PC-9 (cell line): Measurements from ENCODE around the gene SGPP1.
"Not testable (repeated sequence)": the region's sequence is repeated elsewhere in the genome, so short reads cannot be mapped to it uniquely, and the experiment has no call there.

Experiments used
- EZH2 ChIP-seq: fragments of 200-600 bp; sonication (generic); IDR thresholded peaks from 2 replicates; pipeline ENCODE4 v1.8.0; 2017; ENCODE audit warnings: antibody characterized with exemption, low read depth
- TF ChIP-seq, protein P1 (sequence below): fragments of 200-600 bp; sonication (generic); conservative IDR thresholded peaks from 2 replicates; pipeline ENCODE4 v1.6.1; 2017; ENCODE audit warnings: mixed run types, antibody characterized with exemption, mild to moderate bottlenecking, moderate library complexity

DNA sequence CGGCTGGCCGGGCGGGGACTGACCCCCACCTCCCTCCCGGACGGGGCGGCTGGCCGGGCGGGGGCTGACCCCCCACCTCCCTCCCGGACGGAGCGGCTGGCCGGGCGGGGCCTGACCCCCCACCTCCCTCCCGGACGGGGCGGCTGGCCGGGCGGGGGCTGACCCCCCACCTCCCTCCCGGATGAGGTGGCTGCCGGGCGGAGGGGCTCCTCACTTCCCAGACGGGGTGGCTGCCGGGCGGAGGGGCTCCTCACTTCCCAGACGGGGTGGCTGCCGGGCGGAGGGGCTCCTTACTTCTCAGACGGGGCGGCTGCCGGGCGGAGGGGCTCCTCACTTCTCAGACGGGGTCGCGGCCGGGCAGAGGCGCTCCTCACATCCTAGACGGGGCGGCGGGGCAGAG is 23.2 kb upstream of the SGPP1 start:
- not testable (repeated sequence) for TF ChIP-seq EZH2
- TF ChIP-seq, protein P1, sequence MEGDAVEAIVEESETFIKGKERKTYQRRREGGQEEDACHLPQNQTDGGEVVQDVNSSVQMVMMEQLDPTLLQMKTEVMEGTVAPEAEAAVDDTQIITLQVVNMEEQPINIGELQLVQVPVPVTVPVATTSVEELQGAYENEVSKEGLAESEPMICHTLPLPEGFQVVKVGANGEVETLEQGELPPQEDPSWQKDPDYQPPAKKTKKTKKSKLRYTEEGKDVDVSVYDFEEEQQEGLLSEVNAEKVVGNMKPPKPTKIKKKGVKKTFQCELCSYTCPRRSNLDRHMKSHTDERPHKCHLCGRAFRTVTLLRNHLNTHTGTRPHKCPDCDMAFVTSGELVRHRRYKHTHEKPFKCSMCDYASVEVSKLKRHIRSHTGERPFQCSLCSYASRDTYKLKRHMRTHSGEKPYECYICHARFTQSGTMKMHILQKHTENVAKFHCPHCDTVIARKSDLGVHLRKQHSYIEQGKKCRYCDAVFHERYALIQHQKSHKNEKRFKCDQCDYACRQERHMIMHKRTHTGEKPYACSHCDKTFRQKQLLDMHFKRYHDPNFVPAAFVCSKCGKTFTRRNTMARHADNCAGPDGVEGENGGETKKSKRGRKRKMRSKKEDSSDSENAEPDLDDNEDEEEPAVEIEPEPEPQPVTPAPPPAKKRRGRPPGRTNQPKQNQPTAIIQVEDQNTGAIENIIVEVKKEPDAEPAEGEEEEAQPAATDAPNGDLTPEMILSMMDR = not testable (repeated sequence)
